Measurements from ENCODE around the gene ST6GAL1.

DNA sequence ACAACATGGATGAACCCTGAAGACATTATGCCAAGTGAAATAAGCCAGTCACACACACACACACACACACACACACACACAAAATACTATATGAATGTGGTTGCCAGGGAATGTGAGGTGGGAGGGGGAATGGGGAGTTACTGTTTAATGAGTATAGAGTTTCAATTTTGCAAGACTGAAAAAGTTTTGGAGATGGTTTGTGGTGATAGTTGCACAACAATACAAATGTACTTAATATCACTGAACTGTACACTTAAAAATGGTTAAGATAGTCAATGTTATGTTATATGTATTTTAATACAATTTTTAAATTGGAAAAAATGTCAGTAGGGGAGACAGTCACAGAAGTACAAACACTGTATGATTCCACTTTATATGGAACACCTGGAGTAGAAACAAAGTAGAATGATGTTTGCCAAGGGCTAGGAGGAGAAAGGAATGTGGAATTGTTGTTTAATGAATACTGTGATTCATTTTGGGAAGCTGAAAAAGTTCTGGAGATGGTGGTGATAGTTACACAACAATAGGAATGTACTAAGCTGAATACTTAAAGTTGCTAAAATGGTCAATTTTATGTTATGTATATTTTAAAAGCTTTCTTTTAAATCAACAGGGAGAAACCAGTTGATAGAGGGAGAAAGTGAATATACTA is 132.3 kb downstream of the ST6GAL1 start:
- TF ChIP-seq GATA2 (IDR thresholded peaks at IDR 0.05; ENCODE audit: low read depth, low read length) = no peak
- TF ChIP-seq GATA3 (IDR thresholded peaks at IDR 0.05; ENCODE audit: low read depth, low read length) = no peak
